Activated CD4-positive, alpha-beta T cell treated with anti-CD3 and anti-CD28 coated beads, Interleukin-2, amount 50 U/mL, for 48 hours (primary cell): ENCODE measurements around the gene XCR1.
"Not testable (repeated sequence)": the region's sequence is repeated elsewhere in the genome, so short reads cannot be mapped to it uniquely, and the experiment has no call there.

Experiments used
- DNase-seq, 2 experiments: peaks; one replicate each; pipeline ENCODE4 v3.0.0-alpha.2; 2020

Gene XCR1

GRCh38 chr3:46001178-46001577 is 26.1 kb downstream of the XCR1 start:
- no peak for DNase-seq

GRCh38 chr3:45997942-45998341 is 29.3 kb downstream of the XCR1 start:
- no peak for DNase-seq

- not testable (repeated sequence) for DNase-seq
These were observed 29.8 kb downstream of the XCR1 start for GRCh38 chr3:45997499-45997898.

- peak; percentile 92 to 94 for DNase-seq
These were observed 31.8 kb downstream of the XCR1 start, which contains the start of gene FYCO1 for GRCh38 chr3:45995236-45996192. Gene FYCO1 (minus strand): TSS chr3:45995824. CDS start chr3:45984910, 10,914 bp downstream.

- DNase-seq = peak; percentile 30 to 51
These were observed 32.7 kb downstream of the XCR1 start for GRCh38 chr3:45994419-45995235.

GRCh38 chr3:45993421-45994027 is 33.8 kb downstream of the XCR1 start:
- no peak for DNase-seq

GRCh38 chr3:45992821-45993221 is 34.5 kb downstream of the XCR1 start:
- DNase-seq = no peak

- no peak for DNase-seq
These were observed 35.1 kb downstream of the XCR1 start for GRCh38 chr3:45992133-45992729.

GRCh38 chr3:45991341-45991740 is 35.9 kb downstream of the XCR1 start:
- DNase-seq = no peak

GRCh38 chr3:45990181-45990580 is 37.1 kb downstream of the XCR1 start:
- DNase-seq = no peak

- no peak for DNase-seq
These were observed 38.5 kb downstream of the XCR1 start for GRCh38 chr3:45988804-45989203.

- DNase-seq = no peak
These were observed 38.9 kb downstream of the XCR1 start for GRCh38 chr3:45988362-45988761.

- no peak for DNase-seq
These were observed 39.7 kb downstream of the XCR1 start for GRCh38 chr3:45987368-45988291.

GRCh38 chr3:45986303-45986982 is 40.8 kb downstream of the XCR1 start:
- no peak for DNase-seq

GRCh38 chr3:45985532-45986302 is 41.6 kb downstream of the XCR1 start:
- DNase-seq = no peak

GRCh38 chr3:45984331-45985312 is 42.7 kb downstream of the XCR1 start:
- no peak for DNase-seq

- no peak for DNase-seq
These were observed 43.5 kb downstream of the XCR1 start for GRCh38 chr3:45983770-45984169.

- no peak for DNase-seq
These were observed 45.8 kb downstream of the XCR1 start for GRCh38 chr3:45981346-45982074.
